C4-2B (cell line): ENCODE results near the gene NOX4.
"Not testable (repeated sequence)": the region's sequence is repeated elsewhere in the genome, so short reads cannot be mapped to it uniquely, and the experiment has no call there.

Source experiments
- ZFX ChIP-seq: fragments of 450-650 bp; IDR thresholded peaks from 2 replicates; pipeline ENCODE4 v1.6.1; 2017
- TF ChIP-seq, protein P1 (sequence below): fragments of 450-650 bp; conservative IDR thresholded peaks from 2 replicates; pipeline ENCODE4 v1.5.1; 2017; ENCODE audit warnings: mild to moderate bottlenecking

DNA sequence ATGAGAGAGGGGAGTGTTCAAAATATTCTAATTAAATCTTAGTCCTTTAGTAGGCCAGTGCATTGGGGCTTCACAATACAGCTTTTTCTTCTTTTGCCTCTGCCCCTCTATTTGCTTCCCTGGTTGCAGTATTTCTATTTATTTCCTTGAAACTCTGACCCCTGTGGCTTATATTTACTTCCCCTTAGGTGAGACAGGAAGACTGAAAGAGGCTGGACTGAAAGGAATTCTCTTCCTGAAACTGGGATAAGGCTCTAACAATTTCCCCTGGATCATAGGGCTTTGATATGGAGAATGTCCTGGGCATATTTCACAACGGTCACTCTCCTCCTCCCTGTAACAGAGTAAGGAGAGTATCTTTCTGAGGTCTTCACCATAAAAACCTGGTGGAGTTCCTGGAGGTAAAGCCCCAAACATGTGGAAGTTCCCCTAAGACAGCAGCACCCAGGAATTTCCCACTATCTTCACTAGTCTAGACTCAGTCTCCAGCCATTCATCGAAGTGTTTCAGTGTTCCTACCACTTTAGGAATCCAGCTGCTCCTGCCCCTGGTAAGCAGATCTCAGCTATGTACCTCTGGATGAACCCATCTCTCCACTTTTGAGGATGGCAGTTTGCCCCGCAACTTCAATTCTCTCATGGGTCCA, 210.0 kb downstream of the NOX4 start:
- TF ChIP-seq, protein P1, sequence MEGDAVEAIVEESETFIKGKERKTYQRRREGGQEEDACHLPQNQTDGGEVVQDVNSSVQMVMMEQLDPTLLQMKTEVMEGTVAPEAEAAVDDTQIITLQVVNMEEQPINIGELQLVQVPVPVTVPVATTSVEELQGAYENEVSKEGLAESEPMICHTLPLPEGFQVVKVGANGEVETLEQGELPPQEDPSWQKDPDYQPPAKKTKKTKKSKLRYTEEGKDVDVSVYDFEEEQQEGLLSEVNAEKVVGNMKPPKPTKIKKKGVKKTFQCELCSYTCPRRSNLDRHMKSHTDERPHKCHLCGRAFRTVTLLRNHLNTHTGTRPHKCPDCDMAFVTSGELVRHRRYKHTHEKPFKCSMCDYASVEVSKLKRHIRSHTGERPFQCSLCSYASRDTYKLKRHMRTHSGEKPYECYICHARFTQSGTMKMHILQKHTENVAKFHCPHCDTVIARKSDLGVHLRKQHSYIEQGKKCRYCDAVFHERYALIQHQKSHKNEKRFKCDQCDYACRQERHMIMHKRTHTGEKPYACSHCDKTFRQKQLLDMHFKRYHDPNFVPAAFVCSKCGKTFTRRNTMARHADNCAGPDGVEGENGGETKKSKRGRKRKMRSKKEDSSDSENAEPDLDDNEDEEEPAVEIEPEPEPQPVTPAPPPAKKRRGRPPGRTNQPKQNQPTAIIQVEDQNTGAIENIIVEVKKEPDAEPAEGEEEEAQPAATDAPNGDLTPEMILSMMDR: not testable (repeated sequence)
- not testable (repeated sequence) for TF ChIP-seq ZFX
